ENCODE data around the gene CDH12. TPM values are rescaled to one million over a fixed set of nuclear protein-coding genes. Genes with fewer than 3 reads are reported as not detected.
"Not testable (repeated sequence)": the region's sequence is repeated elsewhere in the genome, so short reads cannot be mapped to it uniquely, and the experiment has no call there.

Gene CDH12
- total RNA-seq, 4 donors from 2014 or later = not detected

- H3K27ac ChIP-seq = no peak overlapping the region
- TF ChIP-seq CTCF (IDR thresholded peaks at IDR 0.05) (no peak), POLR2A (IDR thresholded peaks at IDR 0.05) (no peak)
- intact Hi-C loops (cut with DNase I) = no loop called here
- H3K27me3 ChIP-seq = no peaks in the 10 kb centered on the region
- H3K9me3 ChIP-seq = no peaks in the 10 kb centered on the region
- no peaks in the 10 kb centered on the region for H3K36me3 ChIP-seq
- no peak overlapping the region for H3K4me3 ChIP-seq (replicated peaks in 1 of 3)
- 81 to 91% methylated on average over 4 of the region's 4 CpGs for WGBS, 2 donors
- DNase-seq = no peak
- H3K4me1 ChIP-seq = no peaks in the 10 kb centered on the region
Measured at GRCh38 chr5:22892441-22892840, 39.3 kb upstream of the CDH12 start.

GRCh38 chr5:22889720-22890119, 36.6 kb upstream of the CDH12 start:
- Histone ChIP-seq H3K27me3 (no peaks in the 10 kb centered on the region), H3K4me1 (no peaks in the 10 kb centered on the region), H3K4me3 (replicated peaks in 1 of 3) (no peak overlapping the region), H3K27ac (no peak overlapping the region), H3K36me3 (no peaks in the 10 kb centered on the region), H3K9me3 (no peaks in the 10 kb centered on the region)
- intact Hi-C loops (cut with DNase I) = no loop called here
- WGBS, 2 donors = 78 to 79% methylated on average over 2 of the region's 2 CpGs
- TF ChIP-seq POLR2A (IDR thresholded peaks at IDR 0.05) (no peak), CTCF (IDR thresholded peaks at IDR 0.05) (no peak)
- no peak for DNase-seq

- no peak for TF ChIP-seq CTCF (IDR thresholded peaks at IDR 0.05)
- no peak for TF ChIP-seq POLR2A (IDR thresholded peaks at IDR 0.05)
- H3K27me3 ChIP-seq = no peaks in the 10 kb centered on the region
- no peak overlapping the region for H3K4me3 ChIP-seq (replicated peaks in 1 of 3)
- 76 to 79% methylated on average over 3 of the region's 3 CpGs for WGBS, 2 donors
- DNase-seq = no peak
- no peak overlapping the region for H3K27ac ChIP-seq
- intact Hi-C loops (cut with DNase I) = no loop called here
- H3K36me3 ChIP-seq = no peaks in the 10 kb centered on the region
- H3K4me1 ChIP-seq = no peaks in the 10 kb centered on the region
- no peaks in the 10 kb centered on the region for H3K9me3 ChIP-seq
Measured at GRCh38 chr5:22887566-22887965, 34.4 kb upstream of the CDH12 start.

GRCh38 chr5:22858911-22859310, 5.8 kb upstream of the CDH12 start:
- H3K27me3 ChIP-seq; H3K9me3 ChIP-seq; H3K36me3 ChIP-seq; H3K27ac ChIP-seq; intact Hi-C loops (cut with DNase I); DNase-seq; H3K4me1 ChIP-seq; H3K4me3 ChIP-seq (replicated peaks in 1 of 3): not testable (repeated sequence)
- 87 to 92% methylated on average over 5 of the region's 5 CpGs for WGBS, 2 donors

- no peaks in the 10 kb centered on the region for H3K27me3 ChIP-seq
- no peak for TF ChIP-seq POLR2A (IDR thresholded peaks at IDR 0.05)
- TF ChIP-seq CTCF (IDR thresholded peaks at IDR 0.05) = no peak
- WGBS, 2 donors = 82 to 88% methylated on average over 4 of the region's 4 CpGs
- no peak for DNase-seq
- no peaks in the 10 kb centered on the region for H3K36me3 ChIP-seq
- no peaks in the 10 kb centered on the region for H3K9me3 ChIP-seq
- no peak overlapping the region for H3K27ac ChIP-seq
- no peaks in the 10 kb centered on the region for H3K4me1 ChIP-seq
- no peak overlapping the region for H3K4me3 ChIP-seq (replicated peaks in 1 of 3)
- intact Hi-C loops (cut with DNase I) = no loop called here
Measured at GRCh38 chr5:22855824-22856223, 2.7 kb upstream of the CDH12 start.

GRCh38 chr5:22850981-22851380, 2.2 kb downstream of the CDH12 start:
- Histone ChIP-seq H3K27me3 (no peaks in the 10 kb centered on the region), H3K4me1 (no peaks in the 10 kb centered on the region), H3K36me3 (no peaks in the 10 kb centered on the region), H3K27ac (no peak overlapping the region), H3K4me3 (replicated peaks in 1 of 3) (no peak overlapping the region), H3K9me3 (no peaks in the 10 kb centered on the region)
- TF ChIP-seq POLR2A (IDR thresholded peaks at IDR 0.05) (no peak), CTCF (IDR thresholded peaks at IDR 0.05) (no peak)
- intact Hi-C loops (cut with DNase I) = no loop called here
- WGBS, 2 donors = 57 to 66% methylated on average over 3 of the region's 3 CpGs
- DNase-seq = no peak

Measured in thyroid gland (tissue), 4 donors.